H9 (cell line): Measurements from ENCODE around the gene NOTCH1. TPM values are rescaled to one million over a fixed set of nuclear protein-coding genes. Genes with fewer than 3 reads are reported as not detected.
"Not testable (repeated sequence)": the region's sequence is repeated elsewhere in the genome, so short reads cannot be mapped to it uniquely, and the experiment has no call there.

ENCODE experiments used
- DNase-seq: peaks from one replicate; pipeline ENCODE4 v3.0.0-alpha.2; 2017
- H2AFZ ChIP-seq: one replicate; pipeline ENCODE4 v1.6.1; 2013; ENCODE audit warnings: mild to moderate bottlenecking, low read length, control low read depth, moderate library complexity
- H2AK5ac ChIP-seq: 2 replicates; pipeline ENCODE4 v1.6.1; 2013; ENCODE audit warnings: low read length, control low read depth, mixed read lengths; ENCODE audit not compliant: insufficient read length
- H2BK120ac ChIP-seq: one replicate; pipeline ENCODE4 v1.6.1; 2013; ENCODE audit warnings: low read depth, mild to moderate bottlenecking, low read length, control low read depth, inconsistent platforms; ENCODE audit not compliant: poor library complexity, severe bottlenecking
- H2BK12ac ChIP-seq: 2 replicates; pipeline ENCODE4 v1.6.1; 2013; ENCODE audit warnings: low read length, control low read depth, mixed read lengths, low read depth; ENCODE audit not compliant: insufficient read length
- H2BK15ac ChIP-seq: 2 replicates; pipeline ENCODE4 v1.6.1; 2013; ENCODE audit warnings: low read depth, low read length, control low read depth
- H2BK20ac ChIP-seq: one replicate; pipeline ENCODE4 v1.6.1; 2013; ENCODE audit warnings: low read depth, mild to moderate bottlenecking, low read length, control low read depth, inconsistent platforms; ENCODE audit not compliant: poor library complexity, severe bottlenecking
- H2BK5ac ChIP-seq: 2 replicates; pipeline ENCODE4 v1.6.1; 2013; ENCODE audit warnings: low read length, control low read depth, mixed read lengths; ENCODE audit not compliant: insufficient read length
- H3K14ac ChIP-seq: 2 replicates; pipeline ENCODE4 v1.6.1; 2013; ENCODE audit warnings: low read length, control low read depth; ENCODE audit not compliant: insufficient read depth
- H3K18ac ChIP-seq: 2 replicates; pipeline ENCODE4 v1.6.1; 2013; ENCODE audit warnings: low read depth, mild to moderate bottlenecking, mixed read lengths, low read length, control low read depth; ENCODE audit not compliant: insufficient read length
- H3K23ac ChIP-seq: 2 replicates; pipeline ENCODE4 v1.6.1; 2013; ENCODE audit warnings: low read length, control low read depth, mixed read lengths, low read depth; ENCODE audit not compliant: insufficient read length
- H3K23me2 ChIP-seq: 2 replicates; pipeline ENCODE4 v1.6.1; 2013; ENCODE audit warnings: low read depth, mild to moderate bottlenecking, mixed read lengths, low read length, control low read depth; ENCODE audit not compliant: insufficient read length, poor library complexity, severe bottlenecking
- H3K27ac ChIP-seq: 2 replicates; pipeline ENCODE4 v1.5.1; 2013; ENCODE audit warnings: low read length, control low read depth, mixed read lengths, low read depth; ENCODE audit not compliant: insufficient read length
- H3K27me3 ChIP-seq: 2 replicates; pipeline ENCODE4 v1.6.1; 2013; ENCODE audit warnings: low read length, control low read depth, inconsistent platforms; ENCODE audit not compliant: insufficient read depth
- H3K4ac ChIP-seq: 2 replicates; pipeline ENCODE4 v1.6.1; 2013; ENCODE audit warnings: low read depth, mild to moderate bottlenecking, control low read depth, inconsistent platforms, low read length, moderate library complexity
- H3K4me1 ChIP-seq: 2 replicates; pipeline ENCODE4 v1.6.1; 2013; ENCODE audit warnings: low read length, control low read depth, inconsistent platforms; ENCODE audit not compliant: insufficient read depth
- H3K4me2 ChIP-seq: 2 replicates; pipeline ENCODE4 v1.6.1; 2013; ENCODE audit warnings: low read length, control low read depth, mixed read lengths; ENCODE audit not compliant: insufficient read length, insufficient read depth
- H3K56ac ChIP-seq: 2 replicates; pipeline ENCODE4 v1.6.1; 2013; ENCODE audit warnings: low read depth, mild to moderate bottlenecking, mixed read lengths, low read length, control low read depth; ENCODE audit not compliant: insufficient read length
- H3K79me1 ChIP-seq: 2 replicates; pipeline ENCODE4 v1.6.1; 2013; ENCODE audit warnings: low read depth, mild to moderate bottlenecking, moderate library complexity, low read length, control low read depth, inconsistent platforms; ENCODE audit not compliant: insufficient read depth, poor library complexity, severe bottlenecking
- H3K79me2 ChIP-seq: 2 replicates; pipeline ENCODE4 v1.6.1; 2013; ENCODE audit warnings: low read length, control low read depth, inconsistent platforms; ENCODE audit not compliant: insufficient read depth
- H3K9ac ChIP-seq: 2 replicates; pipeline ENCODE4 v1.6.1; 2013; ENCODE audit warnings: low read length, control low read depth, mixed read lengths; ENCODE audit not compliant: insufficient read length; ENCODE audit errors: extremely low read depth
- H3K9me3 ChIP-seq: one replicate; pipeline ENCODE4 v1.6.1; 2013; ENCODE audit warnings: low read depth, low read length, inconsistent platforms; ENCODE audit not compliant: control insufficient read depth
- H3T11ph ChIP-seq: one replicate; pipeline ENCODE4 v1.6.1; 2013; ENCODE audit warnings: mild to moderate bottlenecking, low read length, control low read depth, inconsistent platforms
- H4K20me1 ChIP-seq: one replicate; pipeline ENCODE4 v1.6.1; 2013; ENCODE audit not compliant: control insufficient read depth, insufficient read length, insufficient read depth
- H4K5ac ChIP-seq: 2 replicates; pipeline ENCODE4 v1.6.1; 2013; ENCODE audit warnings: low read depth, mild to moderate bottlenecking, mixed read lengths, low read length, control low read depth; ENCODE audit not compliant: insufficient read length
- H4K8ac ChIP-seq: replicated peaks from 2 replicates; pipeline ENCODE4 v1.6.1; 2013; ENCODE audit warnings: low read length, control low read depth, mixed read lengths, low read depth; ENCODE audit not compliant: insufficient read length
- H4K91ac ChIP-seq: 2 replicates; pipeline ENCODE4 v1.6.1; 2013; ENCODE audit warnings: low read depth, mild to moderate bottlenecking, moderate library complexity, mixed read lengths, low read length, control low read depth; ENCODE audit not compliant: insufficient read length
- H3K27ac Mint-ChIP-seq, 3 experiments: 2 replicates in 2 of 3; 3 replicates in 1 of 3; pipeline ENCODE4 v1.8.0; 2020 to 2021; ENCODE audit warnings: mixed read lengths in 3 of 3, mild to moderate bottlenecking in 1 of 3, moderate library complexity in 1 of 3
- H3K27me3 Mint-ChIP-seq: 2 replicates; pipeline ENCODE4 v1.8.0; 2021; ENCODE audit warnings: low read depth, mild to moderate bottlenecking, moderate library complexity, mixed read lengths
- H3K36me3 Mint-ChIP-seq, 3 experiments: 2 replicates in 2 of 3; 3 replicates in 1 of 3; pipeline ENCODE4 v1.8.0; 2020 to 2021; ENCODE audit warnings: low read depth in 3 of 3, mixed read lengths in 3 of 3; ENCODE audit not compliant: insufficient read depth in 1 of 3
- H3K4me1 Mint-ChIP-seq, 2 experiments: 2 replicates each; pipeline ENCODE4 v1.8.0; 2020; ENCODE audit warnings: mixed read lengths in 2 of 2
- H3K4me3 Mint-ChIP-seq, 2 experiments: 2 replicates in 1 of 2; 3 replicates in 1 of 2; pipeline ENCODE4 v1.8.0; 2020 to 2021; ENCODE audit warnings: mild to moderate bottlenecking in 2 of 2, mixed read lengths in 2 of 2, moderate library complexity in 1 of 2
- H3K9me3 Mint-ChIP-seq, 2 experiments: 2 replicates in 1 of 2; 3 replicates in 1 of 2; pipeline ENCODE4 v1.8.0; 2020; ENCODE audit warnings: mild to moderate bottlenecking in 2 of 2, mixed read lengths in 2 of 2, moderate library complexity in 1 of 2
- CTCF ChIP-seq: fragments of 200-600 bp; sonication (generic); conservative IDR thresholded peaks from 3 replicates; pipeline ENCODE4 v1.8.0; 2021; ENCODE audit warnings: antibody characterized with exemption, mild to moderate bottlenecking
- WGBS: extraction: QIAGEN DNeasy Blood & Tissue Kit; methylation state at CpG from one replicate; pipeline ENCODE4 v1.1.7; 2013; ENCODE audit warnings: missing lambda C conversion rate, low lambda C conversion rate, mixed read lengths; ENCODE audit not compliant: insufficient read length; ENCODE audit errors: extremely low coverage; 5-methylcytosine and 5-hydroxymethylcytosine counted together
- total RNA-seq: library from RNA; stranded (reverse); gene quantifications from 2 replicates; pipeline ENCODE4 v1.2.1, GENCODE V29; 2021

Gene NOTCH1
- total RNA-seq, 1 experiment from 2014 or later = 71.6 TPM

GRCh38 chr9:136581614-136582447 lies 36.0 kb upstream of the NOTCH1 start:
- Mint-ChIP-seq H3K4me3 (no peak overlapping the region), H3K27ac (no peak overlapping the region), H3K27me3 (peaks cover 1% of the 10 kb centered on the region; the same call in 1 of the 2 replicates), H3K36me3 (no peaks in the 10 kb centered on the region), H3K9me3 (peaks cover 0 to 5% of the 10 kb centered on the region in 2 experiments; a peak in 3 of 5 replicates), H3K4me1 (peaks cover 21 to 31% of the 10 kb centered on the region in 2 experiments)
- DNase-seq = no peak
- Histone ChIP-seq H3K4ac (no peak overlapping the region), H4K20me1 (no peaks in the 10 kb centered on the region), H3K27me3 (no peaks in the 10 kb centered on the region), H2AK5ac (peak overlapping the region; percentile 54), H3T11ph (no peak overlapping the region), H2BK120ac (no peak overlapping the region), H3K4me1 (no peaks in the 10 kb centered on the region; the same call in 1 of the 2 replicates), H3K79me2 (no peaks in the 10 kb centered on the region), H3K9ac (no peak overlapping the region), H4K8ac (no peak overlapping the region), H3K56ac (no peak overlapping the region), H3K9me3 (no peaks in the 10 kb centered on the region), H2BK20ac (no peak overlapping the region), H3K79me1 (no peaks in the 10 kb centered on the region), H3K23ac (no peak overlapping the region), H2AFZ (no peak overlapping the region), H3K4me2 (no peak overlapping the region), H3K23me2 (no peaks in the 10 kb centered on the region), H4K91ac (no peak overlapping the region), H3K14ac (no peak overlapping the region), H4K5ac (no peak overlapping the region), H2BK5ac (no peak overlapping the region), H2BK15ac (no peak overlapping the region), H3K18ac (no peak overlapping the region), H3K27ac (no peak overlapping the region), H2BK12ac (no peak overlapping the region)
- no peak for TF ChIP-seq CTCF
- 100% methylated on average over 10 of the region's 12 CpGs for WGBS

GRCh38 chr9:136579650-136580219 lies 33.9 kb upstream of the NOTCH1 start:
- not testable (repeated sequence) for H4K20me1 ChIP-seq, H4K8ac ChIP-seq, H3K9me3 Mint-ChIP-seq, H3K36me3 Mint-ChIP-seq, H4K5ac ChIP-seq, H3K9me3 ChIP-seq, H3K18ac ChIP-seq, H3K27me3 ChIP-seq, H2BK20ac ChIP-seq, H2AFZ ChIP-seq, H3K14ac ChIP-seq, H3K23me2 ChIP-seq, H3K56ac ChIP-seq, H3K79me2 ChIP-seq, H3K4me2 ChIP-seq, H3K27ac ChIP-seq, DNase-seq, H3K4me3 Mint-ChIP-seq, H2BK120ac ChIP-seq, H3K23ac ChIP-seq, H2BK5ac ChIP-seq, H3K4ac ChIP-seq, H3K9ac ChIP-seq, H3K27ac Mint-ChIP-seq, H3K79me1 ChIP-seq, H3T11ph ChIP-seq, H2AK5ac ChIP-seq, H3K27me3 Mint-ChIP-seq, H2BK12ac ChIP-seq, H3K4me1 ChIP-seq, H4K91ac ChIP-seq, H2BK15ac ChIP-seq
- WGBS = 100% methylated on average over 4 of the region's 9 CpGs
- H3K4me1 Mint-ChIP-seq = peaks cover 10 to 22% of the 10 kb centered on the region in 2 experiments
